OCI-LY3 (cell line): ENCODE measurements around the gene NEUROD2.

Experiments
- H2AFZ ChIP-seq: fragments of 200-600, 300-600 bp; shearing (Covaris generic); 2 replicates; pipeline ENCODE4 v1.6.0; 2014; ENCODE audit warnings: antibody characterized with exemption, low read depth, low read length
- H3K27ac ChIP-seq: fragments of 200-600, 300-600 bp; sonication (generic); 2 replicates; pipeline ENCODE4 v1.5.1; 2014; ENCODE audit warnings: mild to moderate bottlenecking, low read length, moderate library complexity, mixed read lengths
- H3K27me3 ChIP-seq: fragments of 200-600, 300-600 bp; sonication (generic); 2 replicates; pipeline ENCODE4 v1.6.1; 2014; ENCODE audit warnings: low read depth, low read length, mixed read lengths
- H3K36me3 ChIP-seq: fragments of 200-600, 300-600 bp; sonication (generic); replicated peaks from 2 replicates; pipeline ENCODE3; 2014; ENCODE audit warnings: low read depth, low read length, mixed read lengths
- H3K4me1 ChIP-seq: fragments of 300-600, 200-600 bp; sonication (generic); 2 replicates; pipeline ENCODE4 v1.6.1; 2014; ENCODE audit warnings: low read length, mixed read lengths
- H3K4me2 ChIP-seq: fragments of 200-600, 300-600 bp; sonication (generic); 2 replicates; pipeline ENCODE4 v1.6.1; 2014; ENCODE audit warnings: low read length, mixed read lengths
- H3K4me3 ChIP-seq: fragments of 300-600, 200-600 bp; sonication (generic); 2 replicates; pipeline ENCODE4 v1.5.1; 2014; ENCODE audit warnings: antibody characterized with exemption, mild to moderate bottlenecking, low read length, moderate library complexity
- H3K79me2 ChIP-seq: fragments of 300-600, 200-600 bp; shearing (Covaris generic); 2 replicates; pipeline ENCODE4 v1.6.1; 2014; ENCODE audit warnings: mild to moderate bottlenecking, low read length, mixed read lengths
- H3K9ac ChIP-seq: fragments of 300-600, 200-600 bp; shearing (Covaris generic); 2 replicates; pipeline ENCODE4 v1.6.0; 2014; ENCODE audit warnings: mild to moderate bottlenecking, low read length, moderate library complexity
- H3K9me3 ChIP-seq: fragments of 200-600, 300-600 bp; shearing (Covaris generic); 2 replicates; pipeline ENCODE4 v1.6.1; 2014; ENCODE audit warnings: low read length, mixed read lengths; ENCODE audit not compliant: insufficient read depth
- H4K20me1 ChIP-seq: fragments of 200-600, 300-600 bp; sonication (generic); 2 replicates; pipeline ENCODE4 v1.6.1; 2016; ENCODE audit warnings: low read length, mixed read lengths; ENCODE audit not compliant: insufficient read depth
- EZH2phosphoT487 ChIP-seq: fragments of 200-600 bp; shearing (Covaris generic); IDR thresholded peaks from 2 replicates; pipeline ENCODE4 v1.6.1; 2018; ENCODE audit warnings: antibody characterized with exemption, mixed run types, low read depth
- TF ChIP-seq, protein P1 (sequence below): fragments of 200-600, 300-600 bp; sonication (generic); IDR thresholded peaks from 2 replicates; pipeline ENCODE4 v1.5.1; 2014; ENCODE audit warnings: antibody characterized with exemption, low read length, low read depth

Gene NEUROD2

DNA sequence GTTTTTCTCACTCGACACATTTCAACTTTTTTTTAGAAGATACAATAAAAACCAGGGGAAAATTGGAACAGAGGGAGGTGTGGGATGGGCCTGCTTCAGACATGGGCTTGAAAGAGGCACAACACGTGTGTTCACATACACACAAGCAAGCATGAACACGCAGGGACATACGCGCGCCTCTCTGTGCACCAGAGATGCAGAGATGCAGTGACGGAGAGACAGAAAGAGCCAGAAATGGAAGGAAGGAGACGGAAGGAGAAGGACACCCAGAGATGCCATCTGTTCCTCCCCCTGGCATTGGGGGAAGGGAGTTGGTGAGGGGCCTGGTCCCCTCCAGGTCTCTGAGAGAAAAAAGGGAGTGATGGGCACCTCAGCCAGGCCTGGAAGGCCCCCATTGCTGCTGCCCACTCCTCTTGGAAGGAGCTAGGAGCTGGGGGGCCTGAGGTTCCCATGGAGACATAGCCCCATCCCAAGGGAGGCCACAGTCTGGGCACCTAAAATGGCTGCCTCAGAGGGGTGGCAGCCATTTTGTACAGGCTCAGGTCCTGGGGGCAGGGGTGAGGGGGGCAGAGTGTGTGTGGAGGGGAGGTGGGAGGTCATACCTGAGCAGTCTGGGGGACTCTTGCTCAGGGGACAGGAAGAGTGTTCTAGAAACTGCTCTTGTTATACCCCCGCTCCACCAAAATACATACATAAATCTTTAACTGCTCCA, 3.8 kb upstream of the NEUROD2 start:
- Histone ChIP-seq H3K4me3 (no peak overlapping the region), H3K27ac (no peak overlapping the region), H3K36me3 (no peaks in the 10 kb centered on the region), H4K20me1 (no peaks in the 10 kb centered on the region), H3K9ac (no peak overlapping the region), H3K4me2 (no peak overlapping the region), H3K27me3 (no peaks in the 10 kb centered on the region), H3K9me3 (no peaks in the 10 kb centered on the region), H3K79me2 (no peaks in the 10 kb centered on the region), H3K4me1 (peaks cover 10% of the 10 kb centered on the region), H2AFZ (0 out of 2 replicates have a peak overlapping the region, but pooled peaks have one; percentile 54)
- TF ChIP-seq EZH2phosphoT487 = no peak
- TF ChIP-seq, protein P1, sequence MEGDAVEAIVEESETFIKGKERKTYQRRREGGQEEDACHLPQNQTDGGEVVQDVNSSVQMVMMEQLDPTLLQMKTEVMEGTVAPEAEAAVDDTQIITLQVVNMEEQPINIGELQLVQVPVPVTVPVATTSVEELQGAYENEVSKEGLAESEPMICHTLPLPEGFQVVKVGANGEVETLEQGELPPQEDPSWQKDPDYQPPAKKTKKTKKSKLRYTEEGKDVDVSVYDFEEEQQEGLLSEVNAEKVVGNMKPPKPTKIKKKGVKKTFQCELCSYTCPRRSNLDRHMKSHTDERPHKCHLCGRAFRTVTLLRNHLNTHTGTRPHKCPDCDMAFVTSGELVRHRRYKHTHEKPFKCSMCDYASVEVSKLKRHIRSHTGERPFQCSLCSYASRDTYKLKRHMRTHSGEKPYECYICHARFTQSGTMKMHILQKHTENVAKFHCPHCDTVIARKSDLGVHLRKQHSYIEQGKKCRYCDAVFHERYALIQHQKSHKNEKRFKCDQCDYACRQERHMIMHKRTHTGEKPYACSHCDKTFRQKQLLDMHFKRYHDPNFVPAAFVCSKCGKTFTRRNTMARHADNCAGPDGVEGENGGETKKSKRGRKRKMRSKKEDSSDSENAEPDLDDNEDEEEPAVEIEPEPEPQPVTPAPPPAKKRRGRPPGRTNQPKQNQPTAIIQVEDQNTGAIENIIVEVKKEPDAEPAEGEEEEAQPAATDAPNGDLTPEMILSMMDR = no peak

DNA sequence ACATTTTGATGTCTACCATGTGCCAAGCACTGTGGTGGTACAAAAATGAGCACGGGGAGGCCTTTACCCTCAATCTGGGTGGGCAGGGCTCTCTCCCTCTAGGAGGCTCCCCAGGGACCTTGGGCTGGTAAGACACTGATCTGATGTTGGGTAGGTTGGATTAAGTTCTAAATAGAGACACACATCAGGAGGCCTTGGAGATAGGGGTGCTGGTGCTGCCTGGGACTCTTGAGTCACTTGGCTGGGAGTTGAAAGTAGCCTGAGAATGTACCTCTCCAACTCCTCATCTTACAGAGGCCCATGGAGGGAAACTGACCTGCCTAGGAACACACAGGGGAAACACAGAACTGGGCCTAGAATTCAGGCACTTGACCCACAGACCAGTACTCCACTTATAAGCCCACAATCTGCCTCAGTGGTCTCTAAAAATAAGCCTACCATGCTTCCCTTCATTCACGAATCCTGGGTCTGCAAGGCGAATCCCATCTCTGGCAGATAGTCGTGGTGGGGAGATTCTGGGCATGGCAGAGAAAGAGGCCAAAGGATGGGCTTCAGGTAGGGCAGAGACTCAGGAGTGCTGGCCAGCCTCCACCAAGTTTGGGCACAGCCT, 1.8 kb upstream of the NEUROD2 start:
- Histone ChIP-seq H3K36me3 (no peaks in the 10 kb centered on the region), H3K4me3 (no peak overlapping the region), H2AFZ (no peak overlapping the region), H4K20me1 (no peaks in the 10 kb centered on the region), H3K79me2 (no peaks in the 10 kb centered on the region), H3K4me1 (peaks cover 3% of the 10 kb centered on the region; the same call in 1 of the 2 replicates), H3K9ac (no peak overlapping the region), H3K4me2 (no peak overlapping the region), H3K27me3 (no peaks in the 10 kb centered on the region), H3K27ac (no peak overlapping the region), H3K9me3 (no peaks in the 10 kb centered on the region)
- TF ChIP-seq EZH2phosphoT487 = no peak
- TF ChIP-seq, protein P1 = no peak

GRCh38 chr17:39608142-39608981, 642 bp upstream of the NEUROD2 start:
- TF ChIP-seq, protein P1 = no peak
- TF ChIP-seq EZH2phosphoT487 = no peak
- Histone ChIP-seq H2AFZ (no peak overlapping the region), H4K20me1 (no peaks in the 10 kb centered on the region), H3K4me1 (peaks cover 15% of the 10 kb centered on the region), H3K27ac (no peak overlapping the region), H3K9ac (no peak overlapping the region), H3K4me2 (no peak overlapping the region), H3K79me2 (no peaks in the 10 kb centered on the region), H3K9me3 (no peaks in the 10 kb centered on the region), H3K27me3 (peaks cover 10% of the 10 kb centered on the region), H3K4me3 (no peak overlapping the region), H3K36me3 (no peaks in the 10 kb centered on the region)
